Activated T-cell treated with anti-CD3 and anti-CD28 coated beads, Interleukin-2, amount 50 U/mL, for 24 hours (primary cell): ENCODE data around the gene CDKN2AIPNL.
A peak's percentile ranks its signal among the peaks of the same experiment; 100 is the strongest.

Experiments used
- DNase-seq: peaks from one replicate; pipeline ENCODE4 v3.0.0-alpha.2; 2020
- H3K27ac Mint-ChIP-seq: 2 replicates; pipeline ENCODE4 v1.8.0; 2020; ENCODE audit warnings: mild to moderate bottlenecking, mixed read lengths
- H3K27me3 Mint-ChIP-seq: 2 replicates; pipeline ENCODE4 v1.8.0; 2020; ENCODE audit warnings: mixed read lengths
- H3K36me3 Mint-ChIP-seq: 2 replicates; pipeline ENCODE4 v1.8.0; 2020; ENCODE audit warnings: low read depth, mixed read lengths
- H3K4me1 Mint-ChIP-seq: 2 replicates; pipeline ENCODE4 v1.8.0; 2020; ENCODE audit warnings: low read depth, mixed read lengths
- H3K4me3 Mint-ChIP-seq: 2 replicates; pipeline ENCODE4 v1.8.0; 2020; ENCODE audit warnings: mild to moderate bottlenecking, moderate library complexity, mixed read lengths
- H3K9me3 Mint-ChIP-seq: 2 replicates; pipeline ENCODE4 v1.8.0; 2020; ENCODE audit warnings: mixed read lengths

The CDKN2AIPNL gene, protein sequence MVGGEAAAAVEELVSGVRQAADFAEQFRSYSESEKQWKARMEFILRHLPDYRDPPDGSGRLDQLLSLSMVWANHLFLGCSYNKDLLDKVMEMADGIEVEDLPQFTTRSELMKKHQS

DNA sequence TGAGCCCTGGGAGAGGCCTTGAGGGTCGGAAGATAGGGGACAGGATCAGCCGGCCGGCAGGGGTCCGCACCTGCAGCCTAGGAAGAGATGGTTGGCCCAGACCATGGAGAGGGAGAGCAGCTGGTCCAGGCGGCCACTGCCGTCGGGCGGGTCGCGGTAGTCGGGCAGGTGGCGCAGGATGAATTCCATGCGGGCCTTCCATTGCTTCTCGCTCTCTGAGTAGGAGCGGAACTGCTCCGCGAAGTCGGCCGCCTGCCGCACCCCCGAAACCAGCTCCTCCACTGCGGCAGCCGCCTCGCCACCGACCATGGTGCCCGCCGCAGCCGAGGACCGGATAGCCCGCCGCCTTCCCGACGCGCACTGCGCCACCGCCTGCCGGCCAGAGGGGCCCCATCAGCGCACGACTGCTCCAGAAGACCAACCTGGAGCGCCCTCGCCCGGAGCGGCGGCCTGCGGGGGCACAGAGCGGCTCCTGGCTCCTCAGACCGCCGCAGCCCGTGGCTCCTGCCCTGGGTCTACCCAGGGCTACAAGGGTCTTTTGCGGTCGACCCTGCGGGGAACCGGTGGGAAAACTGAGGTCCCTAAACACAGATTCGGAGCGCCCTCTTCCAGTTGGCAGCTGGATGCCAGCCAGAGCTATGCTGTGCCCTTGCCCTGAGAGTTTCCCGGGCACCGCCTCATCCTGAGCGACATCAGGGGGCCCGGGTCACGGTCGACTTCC lies at the start of gene CDKN2AIPNL:
Gene CDKN2AIPNL (minus strand): TSS at position 336 of the 721 bp plus-strand sequence. CDS start 27 bp downstream, at position 309.
- H3K9me3 Mint-ChIP-seq = no peaks in the 10 kb centered on the region
- H3K4me3 Mint-ChIP-seq = peak within 1 kb of the TSS; percentile 98
- H3K4me1 Mint-ChIP-seq = peaks cover 45% of the 10 kb centered on the region
- H3K27me3 Mint-ChIP-seq = no peaks in the 10 kb centered on the region
- peak; percentile 93 for DNase-seq
- peak within 1 kb of the TSS; percentile 91 for H3K27ac Mint-ChIP-seq
- H3K36me3 Mint-ChIP-seq = peaks cover 35% of the 10 kb centered on the region

DNA sequence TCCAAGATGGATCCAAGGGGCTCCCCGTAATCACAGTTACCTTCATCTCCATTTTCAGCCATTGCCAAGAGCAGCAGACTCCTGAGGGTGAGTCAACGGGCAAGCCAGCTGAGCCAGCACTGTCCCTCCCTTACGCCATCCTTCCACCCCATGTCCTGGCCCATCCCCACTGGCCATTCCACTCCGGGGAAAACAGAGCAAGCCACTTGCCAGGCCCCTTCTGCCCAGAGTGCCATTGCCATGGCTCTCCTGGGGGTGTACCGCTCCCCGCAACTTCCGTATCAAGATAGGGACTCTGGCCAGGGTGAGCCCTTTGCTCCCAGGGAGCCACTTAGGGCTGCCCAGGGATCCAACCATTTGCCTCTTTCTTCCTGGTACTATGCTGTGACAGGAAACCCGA lies 48.9 kb upstream of the CDKN2AIPNL start:
- no peak for DNase-seq
- Mint-ChIP-seq H3K4me3 (no peak overlapping the region), H3K36me3 (no peaks in the 10 kb centered on the region), H3K9me3 (no peaks in the 10 kb centered on the region), H3K27me3 (no peaks in the 10 kb centered on the region), H3K27ac (no peak overlapping the region), H3K4me1 (peaks cover 7% of the 10 kb centered on the region)

DNA sequence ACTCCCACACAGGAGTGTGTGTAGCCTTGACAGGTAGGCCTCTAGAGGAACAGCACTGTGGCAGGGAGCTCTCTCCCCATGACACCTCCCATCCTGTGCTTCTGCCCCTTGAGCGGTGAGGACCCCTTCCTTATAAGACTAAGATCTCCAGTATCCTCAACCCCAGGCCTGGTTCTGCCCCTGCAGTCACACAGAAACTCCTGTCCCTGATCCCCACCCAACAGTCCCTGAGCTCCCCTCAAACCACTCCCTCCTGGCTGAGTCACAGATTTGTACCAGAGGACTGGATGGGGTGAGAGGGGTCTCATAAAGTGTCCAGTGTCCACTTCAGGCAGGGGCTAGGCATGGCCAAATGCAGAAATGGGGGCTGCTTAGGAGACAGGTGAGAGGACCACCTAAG lies 47.8 kb upstream of the CDKN2AIPNL start:
- Mint-ChIP-seq H3K4me1 (no peaks in the 10 kb centered on the region), H3K36me3 (no peaks in the 10 kb centered on the region), H3K27ac (no peak overlapping the region), H3K9me3 (no peaks in the 10 kb centered on the region), H3K27me3 (no peaks in the 10 kb centered on the region), H3K4me3 (no peak overlapping the region)
- no peak for DNase-seq

DNA sequence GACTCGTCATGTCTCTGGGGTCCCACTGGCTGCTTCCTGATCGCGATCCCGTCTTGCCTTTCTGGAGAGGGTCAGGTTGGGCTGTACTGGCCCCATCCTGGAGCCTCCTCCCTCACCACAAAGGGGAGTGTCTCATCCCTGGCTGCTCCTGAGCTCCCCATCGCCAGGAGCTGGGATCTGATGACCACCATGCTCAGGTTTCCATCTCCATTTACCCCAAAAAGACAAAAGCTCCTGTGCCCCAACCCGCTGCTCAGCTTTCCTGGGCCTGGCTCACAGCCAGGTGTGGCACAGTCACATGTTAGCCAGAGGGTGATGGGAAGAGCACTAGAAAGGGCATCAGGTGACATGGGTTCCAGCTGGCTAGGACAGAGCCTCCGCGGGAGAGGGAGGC lies 47.3 kb upstream of the CDKN2AIPNL start:
- no peaks in the 10 kb centered on the region for H3K36me3 Mint-ChIP-seq
- no peaks in the 10 kb centered on the region for H3K27me3 Mint-ChIP-seq
- DNase-seq = no peak
- no peaks in the 10 kb centered on the region for H3K4me1 Mint-ChIP-seq
- H3K27ac Mint-ChIP-seq = no peak overlapping the region
- H3K4me3 Mint-ChIP-seq = no peak overlapping the region
- no peaks in the 10 kb centered on the region for H3K9me3 Mint-ChIP-seq

DNA sequence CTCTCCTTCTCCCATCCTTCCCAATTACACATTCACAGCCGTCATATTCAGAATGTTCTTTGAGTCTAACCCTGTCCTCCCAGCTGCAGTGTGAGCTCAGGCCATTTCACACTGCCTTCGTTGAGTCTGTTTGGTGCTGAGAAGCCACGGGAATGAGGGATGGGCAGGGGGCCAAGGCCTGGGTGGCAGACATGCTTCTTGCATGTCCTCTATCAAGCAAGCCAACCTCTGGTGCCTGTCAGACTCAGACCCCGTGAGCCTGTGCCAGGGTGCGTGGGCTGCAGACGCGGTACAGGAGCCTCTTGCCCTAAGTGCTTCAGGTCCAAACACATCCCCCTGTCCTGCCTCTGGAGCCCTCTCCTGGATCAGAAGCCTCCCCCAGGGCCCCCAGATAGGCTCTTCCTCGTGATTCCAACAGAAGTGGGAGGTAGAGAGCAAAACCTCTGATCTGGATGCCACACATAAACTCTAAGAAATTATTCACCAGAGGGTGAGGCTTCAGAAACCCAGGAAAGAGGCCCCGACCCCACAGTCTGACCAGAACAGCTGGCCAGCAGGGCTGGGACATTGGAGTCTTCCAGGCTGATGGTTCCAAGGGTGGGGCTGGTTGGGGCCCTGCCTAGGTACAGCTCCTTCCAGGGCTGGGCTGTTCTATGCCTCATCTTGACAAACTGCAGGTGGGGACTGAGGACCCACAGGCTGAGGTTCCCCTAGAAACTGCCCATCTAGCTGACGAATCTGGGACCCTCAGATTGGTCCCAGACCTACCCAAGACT lies 46.7 kb upstream of the CDKN2AIPNL start:
- H3K4me1 Mint-ChIP-seq = no peaks in the 10 kb centered on the region
- no peak overlapping the region for H3K27ac Mint-ChIP-seq
- no peak overlapping the region for H3K4me3 Mint-ChIP-seq
- no peaks in the 10 kb centered on the region for H3K9me3 Mint-ChIP-seq
- no peaks in the 10 kb centered on the region for H3K36me3 Mint-ChIP-seq
- no peaks in the 10 kb centered on the region for H3K27me3 Mint-ChIP-seq
- DNase-seq = no peak

DNA sequence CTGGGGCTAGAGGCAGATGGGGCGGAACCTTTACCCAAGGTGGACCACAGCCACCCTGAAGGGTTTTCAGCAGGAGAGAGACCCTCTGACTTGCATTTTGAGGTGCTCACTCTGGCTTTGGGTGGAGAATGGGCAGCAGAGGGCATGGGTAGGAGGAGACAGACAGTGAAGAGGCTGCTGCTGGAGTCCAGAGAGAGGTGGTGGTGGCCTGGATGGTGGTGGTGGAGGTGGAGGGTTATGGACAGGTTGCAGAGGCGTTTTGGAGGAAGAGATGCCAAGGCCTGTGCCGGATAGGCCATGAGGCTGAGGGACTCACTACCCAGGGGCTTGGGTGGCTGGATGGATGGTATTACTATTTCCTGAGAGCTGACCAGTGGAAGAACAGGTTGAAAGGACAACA lies 46.1 kb upstream of the CDKN2AIPNL start:
- Mint-ChIP-seq H3K4me1 (no peaks in the 10 kb centered on the region), H3K27me3 (no peaks in the 10 kb centered on the region), H3K9me3 (no peaks in the 10 kb centered on the region), H3K27ac (no peak overlapping the region), H3K4me3 (no peak overlapping the region), H3K36me3 (no peaks in the 10 kb centered on the region)
- DNase-seq = no peak

DNA sequence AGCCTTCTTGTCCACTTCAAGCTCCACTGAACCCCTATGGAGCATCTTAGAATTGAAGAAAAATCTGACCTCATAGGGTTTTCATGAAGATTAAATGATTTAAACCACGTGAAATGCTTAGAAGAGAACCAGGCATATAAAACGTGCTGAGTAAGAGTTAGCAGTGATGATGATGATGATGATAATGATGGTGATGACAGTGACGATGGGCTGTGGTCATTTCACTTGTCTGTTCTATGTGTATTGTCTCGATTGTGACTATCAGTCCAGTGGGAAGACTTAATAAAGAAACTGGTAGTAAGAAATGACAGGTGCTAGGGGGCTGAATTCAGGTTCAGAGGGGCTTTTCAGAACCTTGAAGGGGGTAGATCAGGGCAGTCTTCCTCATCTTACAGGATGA lies 45.1 kb upstream of the CDKN2AIPNL start:
- DNase-seq = no peak
- Mint-ChIP-seq H3K27me3 (no peaks in the 10 kb centered on the region), H3K4me3 (no peak overlapping the region), H3K27ac (no peak overlapping the region), H3K4me1 (no peaks in the 10 kb centered on the region), H3K36me3 (no peaks in the 10 kb centered on the region), H3K9me3 (no peaks in the 10 kb centered on the region)

DNA sequence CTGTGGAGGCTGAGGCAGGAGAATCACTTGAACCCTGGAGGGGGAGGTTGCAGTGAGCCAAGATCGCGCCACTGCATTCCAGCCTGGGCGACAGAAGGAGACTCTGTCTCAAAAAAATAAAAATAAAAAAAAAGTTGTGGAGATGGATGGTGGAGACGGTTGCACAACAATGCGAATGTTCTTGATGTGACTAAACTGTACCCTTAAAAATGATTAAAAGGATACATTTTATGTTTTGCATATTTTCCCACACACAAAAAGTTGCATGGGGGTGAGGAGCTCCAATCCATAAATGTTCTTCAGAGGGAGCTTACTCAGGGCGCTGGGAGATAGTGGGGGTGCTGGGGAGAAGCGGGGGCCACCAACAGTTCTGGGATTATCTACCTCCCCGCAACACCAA lies 43.8 kb upstream of the CDKN2AIPNL start:
- no peak for DNase-seq
- Mint-ChIP-seq H3K27ac (no peak overlapping the region), H3K36me3 (no peaks in the 10 kb centered on the region), H3K4me1 (no peaks in the 10 kb centered on the region), H3K27me3 (no peaks in the 10 kb centered on the region), H3K9me3 (no peaks in the 10 kb centered on the region), H3K4me3 (no peak overlapping the region)

DNA sequence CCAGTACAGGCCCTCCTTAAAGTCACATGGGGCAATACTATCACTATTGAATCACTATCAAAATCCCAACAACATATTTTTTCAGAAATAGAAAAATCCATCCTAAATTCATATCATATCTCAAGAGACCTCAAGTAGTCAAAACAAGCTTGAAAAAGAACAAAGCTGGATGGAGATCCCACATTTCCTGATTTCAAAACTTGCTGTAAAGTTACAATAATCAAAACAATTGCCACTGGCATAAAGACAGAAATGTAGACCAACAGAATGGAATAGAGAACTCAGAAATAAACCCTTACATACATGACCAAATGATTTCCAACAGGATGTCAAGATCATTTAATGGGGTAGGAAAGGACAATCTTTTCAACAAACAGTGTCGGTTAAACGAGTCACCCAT lies 41.3 kb upstream of the CDKN2AIPNL start:
- DNase-seq = no peak
- H3K4me3 Mint-ChIP-seq = no peak overlapping the region
- H3K27me3 Mint-ChIP-seq = no peaks in the 10 kb centered on the region
- H3K36me3 Mint-ChIP-seq = no peaks in the 10 kb centered on the region
- no peaks in the 10 kb centered on the region for H3K9me3 Mint-ChIP-seq
- H3K4me1 Mint-ChIP-seq = no peaks in the 10 kb centered on the region
- no peak overlapping the region for H3K27ac Mint-ChIP-seq

DNA sequence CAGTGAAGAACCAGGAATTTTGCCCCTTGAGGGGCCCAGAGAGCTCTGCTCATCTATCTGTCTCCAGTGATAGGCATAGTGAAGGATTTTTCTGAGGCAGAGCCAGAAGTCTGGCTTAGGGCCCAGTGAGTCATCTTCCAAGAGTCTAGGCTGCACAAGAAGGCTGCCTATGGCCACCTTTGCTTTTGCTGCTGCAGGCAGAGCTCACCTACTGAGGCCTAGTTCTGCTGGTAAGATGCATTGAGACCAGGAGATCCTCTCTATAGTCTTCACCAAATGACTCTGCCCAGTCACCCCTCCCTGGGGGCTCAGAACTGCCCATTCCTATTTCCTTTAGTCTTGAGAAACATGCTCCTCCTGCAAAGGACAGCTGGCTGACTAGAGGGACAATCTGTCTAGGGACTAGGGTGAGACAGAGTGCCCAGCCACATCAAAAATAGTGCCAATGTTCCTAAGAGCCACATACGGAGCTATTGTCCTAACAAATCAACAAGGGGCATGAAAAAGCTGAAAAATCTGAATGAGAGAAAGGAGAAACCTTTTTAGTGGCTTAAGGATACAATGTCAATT lies 40.3 kb upstream of the CDKN2AIPNL start:
- Mint-ChIP-seq H3K4me3 (no peak overlapping the region), H3K27ac (no peak overlapping the region), H3K36me3 (no peaks in the 10 kb centered on the region), H3K9me3 (no peaks in the 10 kb centered on the region), H3K27me3 (no peaks in the 10 kb centered on the region), H3K4me1 (no peaks in the 10 kb centered on the region)
- no peak for DNase-seq

DNA sequence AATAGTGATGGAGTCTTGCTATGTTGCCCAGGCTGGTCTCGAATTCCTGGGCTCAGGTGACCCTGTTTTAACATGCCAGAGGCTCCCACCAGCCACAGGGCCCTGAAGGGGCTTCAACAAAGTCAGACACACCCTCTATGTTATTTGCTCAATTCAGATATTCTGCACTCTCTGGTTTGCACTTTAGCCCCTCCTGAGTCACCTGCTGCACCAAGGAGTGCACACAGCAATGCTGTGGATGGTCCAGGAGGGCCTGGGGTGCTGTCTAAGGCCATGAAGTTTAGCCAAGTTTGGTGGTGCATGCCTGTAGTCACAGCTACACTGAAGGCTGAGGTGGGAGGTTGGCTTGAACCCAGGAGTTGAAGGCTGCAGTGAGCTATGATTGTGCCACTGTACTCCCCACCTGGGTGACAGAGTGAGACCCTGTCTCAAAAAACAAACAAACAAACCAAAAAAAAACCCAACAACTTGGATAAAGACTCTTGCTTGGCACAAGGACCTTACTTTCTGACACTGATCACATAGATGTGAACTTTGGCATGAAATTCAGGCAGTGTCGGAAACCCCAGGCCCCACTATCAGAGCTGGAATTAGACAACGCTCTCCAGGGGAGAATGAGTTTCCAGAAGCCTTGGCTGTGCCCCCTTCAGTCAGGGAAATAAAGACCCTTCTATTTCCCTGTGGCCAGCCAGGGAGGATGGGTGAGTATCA lies 39.7 kb upstream of the CDKN2AIPNL start:
- Mint-ChIP-seq H3K36me3 (no peaks in the 10 kb centered on the region), H3K4me1 (no peaks in the 10 kb centered on the region)

DNA sequence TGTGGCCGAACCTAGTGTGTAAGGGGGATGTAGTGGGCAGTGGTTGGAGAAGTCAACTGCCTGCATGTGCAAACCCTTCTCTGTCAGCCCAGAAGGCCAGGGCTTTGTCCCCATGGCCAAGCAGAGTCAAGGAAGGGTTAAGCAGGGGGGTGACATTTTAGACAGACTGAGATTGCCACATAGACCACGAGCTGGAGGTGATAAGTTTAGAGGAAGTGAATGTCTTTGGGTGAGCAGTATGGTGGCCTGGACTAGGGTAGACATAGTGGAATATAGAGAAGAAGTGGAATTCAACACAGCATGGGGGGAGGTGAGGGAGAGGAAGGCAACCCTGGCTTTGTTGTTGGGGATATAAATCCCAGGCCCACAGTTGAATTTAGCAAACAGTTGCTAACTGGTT lies 38.7 kb upstream of the CDKN2AIPNL start:
- Mint-ChIP-seq H3K36me3 (no peaks in the 10 kb centered on the region), H3K27me3 (no peaks in the 10 kb centered on the region), H3K27ac (no peak overlapping the region), H3K4me1 (no peaks in the 10 kb centered on the region), H3K9me3 (no peaks in the 10 kb centered on the region), H3K4me3 (no peak overlapping the region)
- no peak for DNase-seq

More for the DNA sequence above, 39.7 kb upstream of the CDKN2AIPNL start:
- Mint-ChIP-seq H3K4me3 (no peak overlapping the region), H3K27ac (no peak overlapping the region), H3K9me3 (no peaks in the 10 kb centered on the region), H3K27me3 (no peaks in the 10 kb centered on the region)
- no peak for DNase-seq

DNA sequence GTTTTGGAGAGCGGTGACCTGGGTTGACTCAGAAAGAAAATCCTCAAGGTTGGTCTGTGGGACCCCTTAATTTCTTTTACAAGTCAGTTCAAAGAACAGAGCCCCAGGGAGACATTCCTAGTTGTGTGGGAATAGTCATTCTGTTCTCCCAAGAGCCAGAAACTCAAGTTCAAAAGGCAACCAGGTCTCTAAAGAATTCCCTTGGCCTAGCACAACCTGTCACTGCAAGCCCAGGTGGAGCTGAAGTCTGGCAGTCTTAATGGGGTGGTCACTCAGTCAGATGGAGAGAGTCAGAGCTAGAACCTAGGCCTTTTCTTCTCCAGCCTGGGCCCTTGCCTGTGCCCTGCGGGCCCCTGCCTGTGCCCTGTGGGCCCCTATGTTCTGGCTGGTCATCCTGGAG lies 37.5 kb upstream of the CDKN2AIPNL start:
- H3K4me1 Mint-ChIP-seq = peaks cover 4% of the 10 kb centered on the region
- H3K9me3 Mint-ChIP-seq = no peaks in the 10 kb centered on the region
- no peaks in the 10 kb centered on the region for H3K27me3 Mint-ChIP-seq
- DNase-seq = no peak
- no peaks in the 10 kb centered on the region for H3K36me3 Mint-ChIP-seq
- no peak overlapping the region for H3K27ac Mint-ChIP-seq
- no peak overlapping the region for H3K4me3 Mint-ChIP-seq

DNA sequence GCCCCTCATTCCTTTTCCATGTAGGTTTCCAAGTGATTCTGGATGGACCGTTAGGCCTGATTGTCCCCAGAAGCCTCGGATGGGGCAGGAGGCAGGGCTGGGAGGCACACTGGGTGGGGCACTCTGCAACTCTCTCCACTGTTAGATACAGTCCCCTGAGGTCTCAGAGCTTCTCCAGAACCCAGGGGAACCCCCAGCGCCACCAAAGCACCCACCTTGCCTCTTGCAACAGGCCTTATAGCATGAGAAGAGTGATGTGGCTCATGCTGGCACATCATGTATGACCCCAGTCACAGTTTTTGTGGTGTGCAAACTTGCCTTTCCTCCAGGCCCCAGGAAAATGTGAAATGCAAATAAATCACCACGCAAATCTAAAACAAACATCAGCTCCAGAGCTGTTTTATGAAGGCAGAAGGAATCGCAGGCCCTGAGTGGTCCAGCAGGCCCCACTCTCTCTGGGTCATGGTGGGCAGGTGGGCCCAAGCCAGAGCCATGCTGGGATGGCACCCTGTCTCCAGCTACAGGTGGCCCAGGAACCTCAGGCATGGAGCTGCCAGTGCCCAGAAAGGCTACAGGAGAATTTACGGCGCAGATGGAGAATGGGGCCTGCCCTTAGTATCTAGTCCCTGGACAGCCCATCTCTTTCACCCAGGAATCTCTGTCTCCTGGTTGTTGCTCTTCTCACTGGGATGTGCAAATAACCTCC lies 36.3 kb upstream of the CDKN2AIPNL start:
- Mint-ChIP-seq H3K36me3 (no peaks in the 10 kb centered on the region), H3K4me1 (peaks cover 4% of the 10 kb centered on the region), H3K4me3 (no peak overlapping the region), H3K27ac (no peak overlapping the region), H3K27me3 (no peaks in the 10 kb centered on the region), H3K9me3 (no peaks in the 10 kb centered on the region)
- DNase-seq = no peak
